GM12873 (cell line): ENCODE results near the gene ADARB1.

Experiments
- CTCF ChIP-seq: IDR thresholded peaks from 2 replicates; pipeline ENCODE4 v1.5.1; 2012; ENCODE audit warnings: low read depth, mild to moderate bottlenecking, moderate library complexity, low read length, control low read depth; ENCODE audit not compliant: insufficient read depth; ENCODE audit errors: missing control alignments

Gene ADARB1

DNA sequence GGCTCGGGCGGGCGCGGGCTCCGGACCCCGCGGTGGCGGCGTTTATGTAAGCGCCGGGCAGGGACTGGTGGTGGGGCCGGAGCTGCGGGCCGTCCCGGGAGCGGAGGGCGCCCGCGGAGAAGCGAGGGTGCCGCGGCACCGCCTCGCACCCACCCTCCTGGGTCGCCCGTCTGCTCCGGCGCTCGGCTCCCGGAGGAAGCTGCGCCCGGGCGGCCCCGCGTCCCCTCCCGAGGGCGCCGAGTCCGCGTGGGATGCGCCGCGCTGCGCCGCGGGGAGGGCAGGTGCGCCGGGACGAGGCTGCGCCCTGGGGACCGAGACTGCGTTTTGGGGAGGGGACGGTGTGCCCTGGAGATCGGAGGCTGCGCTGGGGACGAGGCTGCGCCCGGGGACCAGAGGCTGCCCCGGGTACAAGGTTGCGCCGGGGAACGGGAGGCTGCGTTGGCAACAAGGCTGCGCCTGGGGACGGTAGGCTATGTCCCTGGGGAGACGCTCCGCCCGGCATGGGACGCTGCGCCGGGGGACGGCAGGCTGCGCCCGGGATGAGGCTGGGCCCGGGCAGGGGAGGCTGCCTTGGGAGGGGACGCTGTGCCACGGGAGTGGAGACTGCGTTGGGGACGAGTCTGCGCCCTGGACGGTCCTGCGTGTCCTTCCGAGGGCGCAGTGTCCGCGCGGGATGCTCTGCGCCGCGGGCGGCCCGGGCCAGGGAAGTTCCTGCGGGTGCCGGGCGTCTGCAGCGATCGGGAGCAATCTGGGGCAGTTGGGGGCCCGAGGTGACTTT, 627 bp downstream of the ADARB1 start:
- TF ChIP-seq CTCF = no peak

- TF ChIP-seq CTCF = no peak
Measured at GRCh38 chr21:45075596-45076244, 1.3 kb downstream of the ADARB1 start.

- TF ChIP-seq CTCF = no peak
Measured at GRCh38 chr21:45076245-45076711, 1.9 kb downstream of the ADARB1 start.

DNA sequence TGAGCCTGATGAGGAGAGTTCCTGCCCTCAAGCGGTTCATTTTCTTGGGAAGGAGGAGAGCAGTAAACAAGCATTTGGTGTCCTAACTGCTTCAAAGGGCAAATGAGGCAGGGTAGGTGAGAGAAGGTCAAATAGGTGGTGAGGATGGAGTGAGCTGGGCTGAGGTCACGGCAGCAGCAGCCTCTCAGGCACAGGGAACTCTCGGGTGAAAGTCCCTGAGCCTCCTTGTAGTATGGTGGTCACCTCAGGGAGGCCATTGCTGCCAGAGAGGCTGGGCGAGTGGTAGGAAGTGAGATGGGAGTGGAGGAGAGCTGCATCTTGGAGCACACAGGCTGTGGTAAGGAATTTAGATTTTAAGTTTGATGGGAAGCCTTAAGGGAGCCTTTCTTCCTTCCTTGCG, 4.0 kb downstream of the ADARB1 start:
- no peak for TF ChIP-seq CTCF

DNA sequence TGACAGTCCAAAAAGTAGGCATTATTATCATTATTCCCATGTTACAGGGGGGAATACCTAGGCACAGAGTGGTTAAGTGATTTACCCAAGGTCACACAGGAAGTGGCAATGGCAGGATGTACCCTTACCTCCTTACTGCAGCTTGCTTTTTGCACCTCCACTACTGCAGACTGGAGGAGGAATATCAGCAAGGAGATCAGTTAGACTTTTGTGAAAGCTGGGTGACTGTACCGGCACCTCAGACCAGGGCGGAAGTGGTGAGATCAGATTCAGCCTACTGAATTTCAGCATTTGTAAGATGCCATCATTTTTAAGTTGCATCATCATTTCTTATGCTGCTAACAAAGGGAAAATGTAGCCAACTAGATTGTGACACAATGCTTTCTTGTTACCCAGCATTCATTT, 4.5 kb downstream of the ADARB1 start:
- TF ChIP-seq CTCF = no peak

- TF ChIP-seq CTCF = no peak
Measured at GRCh38 chr21:45079351-45079750, 5.0 kb downstream of the ADARB1 start.

GRCh38 chr21:45080232-45080631, 5.9 kb downstream of the ADARB1 start:
- no peak for TF ChIP-seq CTCF
